GM18508 (cell line): ENCODE measurements around the gene SDK2.

ENCODE experiments used
- ATAC-seq: cut with Tn5 transposase; IDR thresholded peaks from one replicate; pipeline ENCODE4 v1.9.1; 2021; ENCODE audit warnings: moderate number of reproducible peaks; ENCODE audit not compliant: insufficient read depth, unreplicated experiment

SDK2 gene

DNA sequence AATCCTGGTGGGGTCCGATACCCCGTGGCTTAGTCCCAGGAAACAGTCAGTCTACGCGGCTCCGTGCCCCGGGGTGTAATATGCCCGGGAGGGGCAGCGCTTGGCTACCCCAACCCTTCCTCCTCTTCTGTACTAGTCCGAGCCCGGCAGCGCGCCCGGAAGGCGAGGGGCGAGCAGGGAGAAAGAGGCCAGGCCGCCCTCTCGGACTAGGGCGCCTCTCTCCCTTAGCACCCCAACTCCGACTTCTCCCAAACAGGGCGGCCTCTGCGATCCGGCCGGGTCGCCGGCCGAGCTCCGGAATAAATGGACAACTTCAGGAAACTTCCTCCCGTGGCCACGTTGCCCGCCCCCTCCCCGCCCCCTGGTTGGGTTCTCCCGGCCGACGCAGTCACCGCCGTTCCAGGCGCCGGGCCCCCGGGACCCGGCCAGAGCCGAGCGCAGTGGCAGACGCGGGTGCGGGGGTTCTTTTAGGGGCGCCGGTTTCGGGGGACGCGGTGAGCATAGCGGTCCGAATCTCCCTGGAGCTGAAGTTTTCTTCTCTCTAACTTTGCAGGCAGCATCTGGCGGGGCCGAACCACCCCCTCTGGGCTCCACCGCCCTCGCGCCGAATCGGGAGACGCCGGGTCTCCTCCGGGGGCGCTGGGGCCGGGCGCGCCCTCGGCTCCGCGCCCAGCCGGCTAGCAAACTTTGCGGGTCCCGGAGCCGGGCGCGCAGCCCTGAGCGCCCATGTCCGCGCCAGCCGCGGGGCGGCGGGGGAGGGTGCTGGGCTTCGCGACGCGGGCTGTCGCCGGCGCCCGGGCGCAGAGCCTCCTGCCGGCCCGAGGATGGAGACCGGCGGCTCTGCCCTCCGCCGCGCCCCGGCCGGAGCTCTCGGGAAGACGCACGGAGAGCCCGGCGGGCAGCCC is at the start of gene SDK2:
TSS of gene SDK2 (minus strand) at position 301 of the 905 bp plus-strand sequence. CDS start 357 bp downstream, outside the sequence.
- ATAC-seq: no peak

- no peak for ATAC-seq
Measured at GRCh38 chr17:73693071-73693470, 48.8 kb upstream of the SDK2 start.

DNA sequence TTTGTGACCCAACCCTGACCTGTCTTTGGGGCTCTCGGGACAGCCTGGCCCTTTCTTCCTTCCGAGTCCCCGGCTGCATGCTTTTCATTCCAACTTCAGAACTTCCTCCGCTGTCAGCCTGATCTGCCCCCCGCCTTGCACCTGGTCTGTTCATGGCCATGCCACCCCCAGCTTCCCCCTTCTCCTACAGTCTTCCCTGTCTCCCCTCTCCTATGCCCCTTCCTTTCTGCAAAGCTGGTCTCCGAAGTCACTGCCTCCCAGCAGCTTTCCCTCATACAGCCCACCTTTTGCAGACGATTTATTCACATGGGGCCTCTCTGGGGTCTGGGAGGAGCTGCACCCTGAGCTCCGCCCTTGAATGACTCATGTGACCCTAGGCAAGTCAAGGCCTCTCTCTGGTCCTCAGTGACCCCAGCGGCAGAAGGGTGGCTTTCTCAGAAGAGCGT is 47.1 kb upstream of the SDK2 start:
- no peak for ATAC-seq

DNA sequence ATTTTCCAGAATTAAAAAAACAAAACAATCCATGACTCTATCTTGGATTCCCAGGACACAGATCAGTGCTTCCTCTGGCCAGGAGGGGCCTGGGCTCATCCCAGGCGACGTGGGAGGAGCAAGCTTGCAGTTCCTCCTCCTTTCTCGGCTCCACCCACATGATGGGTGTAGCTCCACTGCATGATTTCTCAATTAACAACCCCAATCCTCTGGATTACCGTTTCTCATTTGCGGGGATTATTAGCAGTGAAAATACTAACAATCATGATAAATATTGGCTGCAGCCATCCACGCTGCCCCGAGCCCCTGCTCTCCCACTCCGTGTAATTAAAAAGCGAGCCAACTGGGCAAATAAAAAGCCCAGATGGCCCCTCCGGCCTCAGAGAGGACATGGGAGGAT is 46.4 kb upstream of the SDK2 start:
- ATAC-seq: no peak

DNA sequence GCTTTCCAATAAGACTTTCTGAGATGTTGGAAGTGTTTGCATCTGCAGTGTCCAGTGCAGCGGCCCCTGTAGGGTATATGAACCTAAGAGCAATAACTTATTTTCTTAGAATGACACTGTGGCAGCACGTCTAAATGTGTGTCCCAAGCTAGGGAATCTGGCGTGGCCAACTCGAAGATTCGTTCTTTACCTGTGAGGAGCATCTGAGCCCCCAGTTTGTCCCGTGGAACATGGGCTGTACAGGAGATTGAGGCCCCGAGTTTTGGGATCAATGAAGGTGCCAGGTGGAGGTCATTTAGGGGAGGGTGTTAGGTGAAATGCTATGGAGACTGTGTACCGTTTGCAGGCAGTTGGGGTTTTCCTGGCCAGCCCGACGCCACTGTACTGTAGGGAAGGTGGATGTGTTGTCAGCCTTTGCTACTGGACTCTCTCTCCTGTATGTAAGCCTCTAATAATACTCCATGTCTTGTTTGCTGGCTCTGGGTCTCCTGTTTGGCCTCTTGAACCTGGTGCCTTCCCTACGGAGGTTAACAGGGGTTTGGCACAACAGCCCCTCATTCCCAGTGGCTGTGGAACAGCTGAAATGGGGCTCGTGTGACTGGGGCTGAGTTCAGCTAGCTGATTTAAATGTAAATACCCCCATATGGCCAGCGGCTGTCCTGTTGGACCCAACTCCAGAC is 45.5 kb upstream of the SDK2 start:
- no peak for ATAC-seq

- ATAC-seq: no peak
Measured at GRCh38 chr17:73686961-73687360, 42.7 kb upstream of the SDK2 start.

GRCh38 chr17:73686126-73686525 is 41.9 kb upstream of the SDK2 start:
- ATAC-seq: no peak

DNA sequence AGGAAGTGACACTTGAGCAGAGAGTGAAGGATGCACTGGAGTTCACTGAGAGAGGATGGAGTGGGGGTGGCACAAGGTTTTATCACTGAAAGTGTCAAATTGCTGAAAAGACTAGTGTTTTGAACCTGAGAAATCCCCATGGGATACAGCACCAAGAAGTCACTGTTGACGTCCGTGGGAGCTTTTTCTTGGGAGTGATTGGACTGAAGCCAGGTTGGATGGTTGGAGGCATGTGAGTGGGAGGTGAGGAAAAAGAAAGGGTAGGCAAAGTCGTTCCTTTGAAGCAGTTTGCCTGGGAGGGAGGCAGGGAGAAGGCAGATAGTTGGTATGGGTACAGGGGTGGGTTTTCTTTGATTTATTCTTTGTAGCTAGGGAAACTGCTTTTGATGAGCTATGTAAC is 39.9 kb upstream of the SDK2 start:
- no peak for ATAC-seq

DNA sequence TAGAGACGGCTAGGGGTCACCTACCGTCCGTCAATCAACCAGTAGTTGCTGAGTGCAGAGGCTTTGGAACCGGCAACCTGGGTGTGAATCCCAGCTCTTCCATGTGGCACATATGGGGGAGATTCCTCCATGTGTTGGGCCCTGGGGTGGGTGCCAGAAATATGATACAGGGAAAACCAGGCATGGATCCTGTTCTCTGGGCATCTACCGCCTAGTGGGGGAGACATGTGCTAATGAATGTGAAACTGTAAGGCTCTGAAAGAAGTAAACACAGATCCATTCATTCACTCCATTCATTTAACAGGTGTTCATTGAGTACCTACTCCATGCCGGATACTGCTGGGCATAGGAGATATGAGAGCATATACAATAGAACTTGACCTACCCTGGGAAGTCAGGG is 39.5 kb upstream of the SDK2 start:
- ATAC-seq: no peak

- no peak for ATAC-seq
Measured at GRCh38 chr17:73681946-73682345, 37.7 kb upstream of the SDK2 start.

DNA sequence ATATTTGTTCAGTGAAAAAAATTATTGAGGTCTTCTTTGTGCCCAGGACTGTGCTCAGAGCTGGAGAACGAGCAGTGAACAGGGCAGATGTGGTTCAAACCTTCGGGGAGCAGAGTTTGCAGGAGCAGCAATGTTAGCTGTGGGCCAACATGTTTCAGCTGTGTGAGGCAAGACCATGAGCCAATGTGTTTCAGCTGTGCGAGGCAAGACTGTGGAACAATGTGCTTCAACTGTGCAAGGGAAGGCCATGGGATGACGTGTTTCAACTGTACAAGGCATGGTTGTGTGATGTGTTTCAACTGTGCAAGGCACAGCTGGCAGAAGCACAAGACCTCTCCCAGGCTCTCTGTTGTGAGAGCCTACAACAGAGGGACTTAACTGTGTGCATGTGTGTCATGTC is 35.2 kb upstream of the SDK2 start:
- no peak for ATAC-seq

GRCh38 chr17:73678999-73679398 is 34.8 kb upstream of the SDK2 start:
- no peak for ATAC-seq

DNA sequence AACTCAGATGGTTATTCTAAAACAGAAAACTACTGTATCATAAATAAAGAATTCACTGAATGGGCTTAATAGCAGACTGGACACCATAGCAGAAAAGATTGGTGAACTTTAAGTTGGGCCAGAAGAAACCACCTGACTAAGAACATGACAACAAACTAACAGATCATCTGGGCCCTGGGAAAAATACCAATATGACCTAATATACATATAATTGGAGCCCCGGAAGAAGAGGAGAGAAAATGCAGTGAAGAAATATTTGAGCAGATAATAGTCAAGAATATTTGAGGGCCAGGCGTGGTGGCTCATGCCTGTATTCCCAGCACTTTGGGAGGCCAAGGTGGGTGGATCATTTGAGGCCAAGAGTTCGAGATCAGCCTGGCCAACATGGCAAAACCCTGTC is 25.5 kb upstream of the SDK2 start:
- no peak for ATAC-seq

DNA sequence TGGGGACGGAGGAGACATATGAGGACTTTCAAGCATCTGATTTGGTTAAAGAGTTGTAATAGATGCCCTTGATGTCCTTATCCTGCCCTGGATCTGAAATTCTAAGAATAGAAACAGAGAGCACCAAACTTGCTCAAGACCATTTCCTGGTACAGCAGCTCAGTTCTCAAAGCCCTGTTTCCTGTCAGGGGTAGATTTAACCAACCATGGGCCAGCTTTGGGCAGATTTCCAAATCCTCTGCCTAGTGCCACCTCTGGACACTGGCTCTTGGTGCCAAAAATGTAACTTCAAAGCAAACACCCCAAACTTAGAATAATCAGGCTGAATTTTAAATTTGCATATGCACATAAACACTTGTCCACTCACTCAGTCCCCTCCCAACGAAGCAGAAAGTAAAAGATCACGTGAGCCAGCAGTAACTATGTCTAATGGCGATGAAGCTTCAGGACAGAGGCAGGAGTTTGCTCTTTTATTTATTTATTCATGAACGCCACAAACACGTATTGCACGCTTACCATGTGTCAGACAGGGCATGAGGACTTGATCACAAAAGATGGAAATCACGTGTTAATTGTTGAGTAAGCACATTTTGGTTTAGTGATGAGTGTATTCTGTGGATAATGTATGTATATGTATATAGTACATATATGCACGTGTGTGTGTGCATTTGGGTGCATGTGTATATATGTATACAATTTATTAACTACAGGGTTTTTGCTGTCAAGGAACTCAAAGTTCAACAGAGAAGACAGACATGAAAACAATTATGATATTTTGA is 23.1 kb upstream of the SDK2 start:
- ATAC-seq: no peak

DNA sequence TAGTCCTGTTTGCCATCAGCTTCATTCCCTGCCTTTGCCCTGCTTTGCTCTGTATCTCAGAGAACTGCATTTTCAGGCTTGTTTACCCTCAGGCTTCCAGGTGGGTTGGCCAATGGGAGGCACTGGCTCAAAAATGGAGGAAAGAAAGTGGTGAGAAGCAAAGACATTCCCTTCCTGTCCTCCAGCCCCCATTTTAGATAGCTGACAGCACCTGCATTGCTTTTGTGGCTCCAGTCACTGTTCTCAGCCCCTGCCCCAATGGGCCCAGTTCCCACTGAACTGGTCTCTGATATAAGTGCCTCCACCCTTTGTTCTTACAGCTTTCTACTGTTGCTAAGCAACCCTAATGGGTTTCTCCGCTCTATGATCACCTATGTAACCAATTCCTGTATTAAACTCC is 19.4 kb upstream of the SDK2 start:
- ATAC-seq: no peak

DNA sequence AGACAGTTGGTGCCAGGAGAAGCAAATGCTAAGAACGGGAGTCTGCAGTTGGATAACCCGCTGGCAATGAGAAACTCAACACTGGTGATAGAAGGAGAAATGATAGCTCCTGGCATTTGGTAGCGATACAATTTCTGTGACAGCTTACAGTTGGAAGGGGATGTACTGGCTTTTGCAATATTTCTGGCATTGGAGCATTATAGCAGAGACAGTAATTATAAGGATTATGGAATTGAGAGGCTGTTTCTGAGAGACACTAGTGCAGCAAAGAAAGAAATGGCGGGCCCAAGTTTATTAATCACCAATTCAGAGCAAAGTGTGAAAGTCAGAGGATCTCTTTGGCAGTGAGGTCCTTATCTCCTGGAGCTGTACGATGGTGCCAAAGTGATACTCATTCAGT is 16.1 kb upstream of the SDK2 start:
- no peak for ATAC-seq

GRCh38 chr17:73658821-73659515 is 14.7 kb upstream of the SDK2 start:
- no peak for ATAC-seq

GRCh38 chr17:73657473-73658116 is 13.3 kb upstream of the SDK2 start:
- no peak for ATAC-seq

DNA sequence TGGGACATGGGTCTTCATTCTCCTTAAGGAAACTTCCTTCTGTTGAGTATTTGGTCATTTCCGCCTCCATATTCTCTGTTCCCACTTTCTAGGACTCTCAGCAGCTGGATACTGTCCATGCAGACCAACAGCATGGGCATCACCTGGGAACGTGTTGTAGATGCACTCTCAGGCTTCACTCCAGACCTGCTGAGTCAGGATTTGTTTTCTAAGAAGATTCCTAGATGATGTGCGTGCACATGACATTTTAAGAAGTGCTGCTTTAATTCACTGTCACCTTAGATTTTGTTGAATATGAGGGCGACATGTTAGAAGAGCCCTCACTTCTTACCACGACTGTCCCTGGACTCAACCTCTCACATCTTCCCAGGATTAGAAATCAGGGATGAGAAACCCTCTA is 10.0 kb upstream of the SDK2 start:
- ATAC-seq: no peak

- no peak for ATAC-seq
Measured at GRCh38 chr17:73653810-73654209, 9.6 kb upstream of the SDK2 start.
